ENCODE results near the gene CDC37L1.

DNA sequence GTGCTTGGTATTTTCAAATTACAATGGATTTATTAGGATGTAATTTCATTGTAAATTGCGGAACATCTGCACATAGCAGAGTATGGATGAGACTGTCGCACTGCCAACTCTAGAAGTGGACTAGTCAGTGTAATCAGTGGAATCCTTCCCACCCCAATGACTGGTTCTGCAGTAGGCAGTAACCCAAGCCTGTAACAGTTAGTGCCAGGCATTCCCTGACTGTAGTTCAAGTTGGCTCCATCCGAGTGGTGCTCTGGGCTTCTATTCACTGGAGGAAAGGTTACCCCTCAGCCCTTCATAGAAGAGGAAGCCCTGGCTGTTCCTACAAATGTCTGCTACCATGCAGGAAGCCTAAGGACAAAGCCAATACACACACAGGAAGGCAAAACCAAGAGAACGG, 38.4 kb downstream of the CDC37L1 start:
- TF ChIP-seq, protein P1, sequence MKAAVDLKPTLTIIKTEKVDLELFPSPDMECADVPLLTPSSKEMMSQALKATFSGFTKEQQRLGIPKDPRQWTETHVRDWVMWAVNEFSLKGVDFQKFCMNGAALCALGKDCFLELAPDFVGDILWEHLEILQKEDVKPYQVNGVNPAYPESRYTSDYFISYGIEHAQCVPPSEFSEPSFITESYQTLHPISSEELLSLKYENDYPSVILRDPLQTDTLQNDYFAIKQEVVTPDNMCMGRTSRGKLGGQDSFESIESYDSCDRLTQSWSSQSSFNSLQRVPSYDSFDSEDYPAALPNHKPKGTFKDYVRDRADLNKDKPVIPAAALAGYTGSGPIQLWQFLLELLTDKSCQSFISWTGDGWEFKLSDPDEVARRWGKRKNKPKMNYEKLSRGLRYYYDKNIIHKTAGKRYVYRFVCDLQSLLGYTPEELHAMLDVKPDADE (IDR thresholded peaks at IDR 0.05), result no peak
- TF ChIP-seq EZH2phosphoT487 (IDR thresholded peaks at IDR 0.05; ENCODE audit: unreplicated experiment), result no peak
- TF ChIP-seq CTCF (conservative IDR thresholded peaks at IDR 0.05; ENCODE audit: low read depth in 2 of 2), result no peak
